Lower lobe of right lung (tissue), 2 donors: ENCODE measurements around the gene PRKN. TPM values are rescaled to one million over a fixed set of nuclear protein-coding genes. Genes with fewer than 3 reads are reported as not detected.
A peak's percentile ranks its signal among the peaks of the same experiment; 100 is the strongest.

ENCODE experiments used
- ATAC-seq, 2 donors: fragments of 200-7000 bp; cut with Tn5 transposase; one replicate each; pipeline ENCODE4 v1.9.1; 2020 to 2022; ENCODE audit warnings: mild to moderate bottlenecking in 2 of 2, moderate library complexity in 2 of 2
- DNase-seq: peaks from one replicate; pipeline ENCODE4 v3.0.0-alpha.2; 2020
- H3K27ac ChIP-seq: fragments of 200-600 bp; one replicate; pipeline ENCODE4 v1.8.0; 2022
- H3K27me3 ChIP-seq: fragments of 200-600 bp; one replicate; pipeline ENCODE4 v1.8.0; 2022; ENCODE audit warnings: low read depth
- H3K36me3 ChIP-seq: fragments of 200-600 bp; one replicate; pipeline ENCODE4 v1.8.0; 2022; ENCODE audit warnings: mild to moderate bottlenecking
- H3K4me1 ChIP-seq: fragments of 200-600 bp; one replicate; pipeline ENCODE4 v1.8.0; 2022
- H3K4me3 ChIP-seq: fragments of 200-600 bp; one replicate; pipeline ENCODE4 v1.8.0; 2022; ENCODE audit warnings: mild to moderate bottlenecking
- H3K9me3 ChIP-seq: fragments of 200-600 bp; one replicate; pipeline ENCODE4 v1.8.0; 2022
- CTCF ChIP-seq: fragments of 200-600 bp; IDR thresholded peaks from one replicate; pipeline ENCODE4 v1.8.0; 2022; ENCODE audit warnings: antibody characterized with exemption, mild to moderate bottlenecking
- intact Hi-C: fragments of 100-400 bp; cut with DNase I; formaldehyde crosslinking; loops from one replicate; pipeline ENCODE4 v1.11.0; 2022
- total RNA-seq: library from RNA; stranded (reverse); fragmentation: NEBNext Ultra II Directional; extraction: Animal tissue kit (Norgen Biotek cat#: 25700); gene quantifications from one replicate; pipeline ENCODE4 v1.2.1, GENCODE V29; 2021
- donor health status: DM: no; HTN: yes; CAD: no; lungs with severe emphysema.

The PRKN gene
- total RNA-seq, 1 donor from 2014 or later: 6.1 TPM

- Histone ChIP-seq H3K27ac (no peak overlapping the region), H3K9me3 (no peaks in the 10 kb centered on the region), H3K4me1 (no peaks in the 10 kb centered on the region), H3K4me3 (no peak overlapping the region), H3K27me3 (no peaks in the 10 kb centered on the region), H3K36me3 (no peaks in the 10 kb centered on the region)
- DNase-seq: no peak
- no peak for TF ChIP-seq CTCF
- ATAC-seq: no peak
- intact Hi-C loops: no loop called here
These were observed 619.5 kb downstream of the PRKN start for GRCh38 chr6:162108041-162108440.

DNA sequence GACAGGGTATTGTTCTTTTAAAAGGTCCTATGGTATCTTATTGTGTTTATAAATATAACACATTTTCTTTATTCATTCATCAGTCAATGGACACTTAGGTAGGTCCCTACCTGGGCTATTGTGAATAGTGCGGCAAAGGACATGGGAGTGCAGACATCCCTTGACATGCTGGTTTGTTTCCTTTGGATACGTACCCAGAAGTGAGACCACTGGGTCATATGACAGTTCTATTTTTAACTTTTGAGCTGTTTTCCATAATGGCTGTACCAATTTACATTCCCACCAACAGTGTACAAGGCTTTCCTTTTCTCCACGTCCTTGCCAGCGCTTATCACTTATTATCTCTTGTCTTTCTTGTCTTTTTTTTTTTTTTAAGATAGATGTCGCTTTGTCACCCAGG, 627.5 kb downstream of the PRKN start:
- DNase-seq: no peak
- TF ChIP-seq CTCF: no peak
- ATAC-seq: no peak
- Histone ChIP-seq H3K36me3 (no peaks in the 10 kb centered on the region), H3K9me3 (peaks cover 6% of the 10 kb centered on the region), H3K4me1 (no peaks in the 10 kb centered on the region), H3K27me3 (no peaks in the 10 kb centered on the region), H3K4me3 (no peak overlapping the region), H3K27ac (no peak overlapping the region)
- intact Hi-C loops: no loop called here

DNA sequence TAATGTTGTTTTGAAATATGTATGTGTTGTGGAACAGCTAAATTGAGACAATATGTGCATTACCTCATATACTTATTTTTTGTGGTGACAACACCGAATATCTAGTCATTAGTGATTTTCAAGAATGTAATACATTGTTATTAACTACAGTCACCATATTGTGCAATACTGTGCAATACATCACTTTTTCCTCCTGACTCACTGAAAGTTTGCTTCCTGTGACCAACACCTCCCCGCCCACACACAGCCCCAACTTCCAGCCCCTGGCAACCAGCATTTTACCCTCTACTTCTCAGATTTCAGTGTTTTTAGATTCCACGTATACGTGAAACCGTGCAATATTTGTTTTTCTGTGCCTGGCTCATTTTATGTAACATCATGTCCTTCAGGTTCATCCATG, 627.9 kb downstream of the PRKN start:
- Histone ChIP-seq H3K27ac (no peak overlapping the region), H3K4me3 (no peak overlapping the region), H3K27me3 (no peaks in the 10 kb centered on the region), H3K36me3 (no peaks in the 10 kb centered on the region), H3K4me1 (no peaks in the 10 kb centered on the region), H3K9me3 (peaks cover 6% of the 10 kb centered on the region)
- DNase-seq: peak; percentile 79
- peak; percentile 50 to 51 for ATAC-seq
- intact Hi-C loops: no loop called here
- no peak for TF ChIP-seq CTCF

DNA sequence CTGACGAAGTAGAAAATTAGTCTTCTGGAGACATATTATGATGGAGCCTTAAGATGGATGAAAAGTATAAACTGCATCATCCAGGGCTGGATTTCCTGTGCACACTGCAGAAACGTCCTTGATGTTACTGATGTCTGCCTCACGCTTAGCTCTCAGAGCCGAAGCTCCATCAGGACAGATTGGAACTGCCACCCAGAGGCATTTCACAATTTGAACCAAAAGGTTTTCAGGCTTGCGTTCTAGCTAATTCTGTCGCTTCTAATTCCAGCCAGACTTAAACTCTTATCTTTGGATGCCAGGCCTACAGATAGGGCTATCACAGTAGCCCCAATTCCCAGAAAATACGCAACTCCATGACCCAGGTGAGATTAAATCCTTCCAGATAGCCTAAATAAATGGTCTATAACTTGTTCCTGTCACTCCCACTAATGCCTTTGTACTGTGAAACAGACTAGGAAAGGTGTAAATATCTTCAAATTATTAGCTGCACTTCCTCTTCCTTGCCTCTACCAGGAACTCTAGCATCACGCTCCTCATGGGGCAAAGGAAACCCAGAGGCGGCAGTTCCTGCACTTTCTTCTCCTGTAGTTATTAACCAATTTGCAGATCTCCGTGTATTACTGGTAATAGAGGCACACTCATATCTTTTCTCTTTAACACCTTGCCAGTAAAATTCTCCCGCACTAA, 634.6 kb downstream of the PRKN start:
- Histone ChIP-seq H3K27ac (no peak overlapping the region), H3K36me3 (no peaks in the 10 kb centered on the region)

GRCh38 chr6:162090734-162091133, 636.8 kb downstream of the PRKN start:
- H3K36me3 ChIP-seq: no peaks in the 10 kb centered on the region
- no peak for ATAC-seq

More for the DNA sequence above, 634.6 kb downstream of the PRKN start:
- no peak for TF ChIP-seq CTCF
- no peak for ATAC-seq
- intact Hi-C loops: no loop called here
- Histone ChIP-seq H3K27me3 (no peaks in the 10 kb centered on the region), H3K9me3 (peaks cover 6% of the 10 kb centered on the region), H3K4me1 (no peaks in the 10 kb centered on the region), H3K4me3 (no peak overlapping the region)
- no peak for DNase-seq

More at GRCh38 chr6:162090734-162091133, 636.8 kb downstream of the PRKN start:
- Histone ChIP-seq H3K9me3 (no peaks in the 10 kb centered on the region), H3K27me3 (no peaks in the 10 kb centered on the region), H3K4me3 (no peak overlapping the region), H3K27ac (no peak overlapping the region), H3K4me1 (no peaks in the 10 kb centered on the region)
- no peak for TF ChIP-seq CTCF
- no peak for DNase-seq
- intact Hi-C loops: no loop called here
